ENCODE measurements around the gene ARHGEF19. TPM values are rescaled to one million over a fixed set of nuclear protein-coding genes. Genes with fewer than 3 reads are reported as not detected.

Gene ARHGEF19
- total and polyA plus RNA-seq, 2 donors from 2014 or later, result 3.5 to 8.2 TPM

DNA sequence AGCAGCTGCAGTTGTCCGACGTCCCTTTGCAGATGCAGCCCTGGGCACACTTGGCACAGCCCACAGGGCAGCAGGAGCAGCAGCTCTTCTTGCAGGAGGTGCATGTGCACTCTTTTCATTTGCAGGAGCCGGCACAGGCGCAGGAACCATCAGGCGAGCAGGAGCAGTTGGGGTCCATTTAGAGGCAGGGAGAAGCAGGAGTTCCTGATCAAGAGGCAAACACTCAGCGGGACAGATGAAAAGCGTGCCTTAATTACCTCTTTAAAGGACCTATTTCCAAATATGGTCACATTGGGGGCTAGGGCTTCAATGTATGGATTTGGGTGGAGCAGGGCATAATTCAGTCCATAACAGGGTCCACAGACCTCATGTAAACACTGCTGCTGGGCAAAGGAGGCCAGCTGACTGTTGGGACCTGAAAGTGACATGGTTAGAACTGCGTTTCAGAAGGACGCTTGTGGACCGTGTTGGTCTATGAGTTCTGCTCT lies 28.8 kb upstream of the ARHGEF19 start:
- H3K9ac ChIP-seq (ENCODE audit: low read length in 3 of 3), result no peak overlapping the region
- H3K27me3 ChIP-seq (ENCODE audit: control insufficient read depth, insufficient read depth, low read length), result no peaks in the 10 kb centered on the region
- H3K4me1 ChIP-seq (ENCODE audit: control insufficient read depth in 2 of 3, insufficient read depth in 2 of 3, low read depth in 1 of 3, low read length in 3 of 3), result peaks cover 0 to 15% (median 3%) of the 10 kb centered on the region in 3 donors
- no peak overlapping the region for H3K27ac ChIP-seq (ENCODE audit: low read depth in 2 of 2, low read length in 2 of 2)
- H3K9me3 ChIP-seq (ENCODE audit: control insufficient read depth in 2 of 3, insufficient read depth in 1 of 3, low read length in 3 of 3), result no peaks in the 10 kb centered on the region
- H3K4me3 ChIP-seq (ENCODE audit: low read length in 3 of 3), result no peak overlapping the region
- intact Hi-C loops (cut with DNase I), result loop anchor here (10.0 kb wide), 1 partner anchor 156 kb away; no protein-coding TSS in a partner anchor
- TF ChIP-seq, protein P1, sequence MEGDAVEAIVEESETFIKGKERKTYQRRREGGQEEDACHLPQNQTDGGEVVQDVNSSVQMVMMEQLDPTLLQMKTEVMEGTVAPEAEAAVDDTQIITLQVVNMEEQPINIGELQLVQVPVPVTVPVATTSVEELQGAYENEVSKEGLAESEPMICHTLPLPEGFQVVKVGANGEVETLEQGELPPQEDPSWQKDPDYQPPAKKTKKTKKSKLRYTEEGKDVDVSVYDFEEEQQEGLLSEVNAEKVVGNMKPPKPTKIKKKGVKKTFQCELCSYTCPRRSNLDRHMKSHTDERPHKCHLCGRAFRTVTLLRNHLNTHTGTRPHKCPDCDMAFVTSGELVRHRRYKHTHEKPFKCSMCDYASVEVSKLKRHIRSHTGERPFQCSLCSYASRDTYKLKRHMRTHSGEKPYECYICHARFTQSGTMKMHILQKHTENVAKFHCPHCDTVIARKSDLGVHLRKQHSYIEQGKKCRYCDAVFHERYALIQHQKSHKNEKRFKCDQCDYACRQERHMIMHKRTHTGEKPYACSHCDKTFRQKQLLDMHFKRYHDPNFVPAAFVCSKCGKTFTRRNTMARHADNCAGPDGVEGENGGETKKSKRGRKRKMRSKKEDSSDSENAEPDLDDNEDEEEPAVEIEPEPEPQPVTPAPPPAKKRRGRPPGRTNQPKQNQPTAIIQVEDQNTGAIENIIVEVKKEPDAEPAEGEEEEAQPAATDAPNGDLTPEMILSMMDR (IDR thresholded peaks at IDR 0.05; ENCODE audit: borderline replicate concordance, extremely low read depth, insufficient read depth), result no peak
- DNase-seq, result no peak
- no peaks in the 10 kb centered on the region for H3K36me3 ChIP-seq (ENCODE audit: control insufficient read depth in 2 of 3, insufficient read depth in 3 of 3, low read length in 3 of 3)
- FAIRE-seq, result no peak

DNA sequence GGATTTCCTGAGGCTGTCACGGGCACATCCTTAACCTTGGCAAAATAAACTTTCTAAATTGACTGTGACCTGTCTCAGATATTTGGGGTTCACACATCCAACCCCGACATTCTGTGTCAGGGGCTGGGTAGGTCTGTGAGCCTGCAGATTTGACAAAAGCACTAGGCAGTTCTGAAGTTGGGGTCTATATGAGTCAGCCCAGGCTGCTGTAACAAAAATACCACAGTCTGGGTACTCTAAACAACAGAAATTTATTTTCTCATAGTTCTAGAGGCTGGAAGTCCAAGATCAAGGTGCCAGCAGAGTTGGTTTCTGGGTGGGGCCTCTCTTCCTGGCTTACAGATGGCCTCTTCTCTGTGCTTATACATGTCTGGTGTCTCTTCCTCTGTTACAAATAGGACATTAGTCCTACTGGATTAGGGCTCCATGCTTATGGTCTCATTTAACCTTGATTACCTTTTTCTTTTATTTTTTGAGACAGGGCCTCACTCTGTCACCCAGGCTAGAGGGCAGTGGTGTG lies 27.6 kb upstream of the ARHGEF19 start:
- intact Hi-C loops (cut with DNase I), result loop anchor here (10.0 kb wide), 1 partner anchor 155 kb away; no protein-coding TSS in a partner anchor
- FAIRE-seq, result no peak

DNA sequence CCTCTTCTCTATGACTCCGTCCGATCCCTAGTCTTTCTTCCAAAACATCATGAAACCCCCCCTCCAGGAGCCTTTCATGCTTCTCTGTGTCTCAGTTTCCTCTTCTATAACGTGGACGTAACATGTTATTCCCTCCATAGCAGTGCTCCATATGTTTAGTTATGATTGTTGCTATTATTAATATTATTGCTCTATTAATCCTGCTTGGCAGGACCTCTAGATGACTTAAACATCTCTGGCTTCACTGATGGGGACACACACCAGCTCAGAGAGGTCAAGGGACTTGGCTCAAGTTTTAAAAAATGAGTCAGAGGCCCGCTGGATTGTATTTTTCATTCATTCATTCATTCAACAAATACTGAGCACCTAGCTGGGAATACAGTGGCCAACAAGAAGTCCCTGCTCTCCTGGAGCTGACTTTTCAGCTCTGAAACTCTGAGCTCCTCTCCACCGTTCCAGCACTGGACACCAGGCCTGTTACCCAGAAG lies 24.9 kb upstream of the ARHGEF19 start:
- DNase-seq (no peak), FAIRE-seq (no peak)
- H3K4me1 ChIP-seq (ENCODE audit: control insufficient read depth in 2 of 3, insufficient read depth in 2 of 3, low read depth in 1 of 3, low read length in 3 of 3), result peaks cover 0 to 13% (median 3%) of the 10 kb centered on the region in 3 donors
- H3K27me3 ChIP-seq (ENCODE audit: control insufficient read depth, insufficient read depth, low read length), result no peaks in the 10 kb centered on the region
- H3K27ac ChIP-seq (ENCODE audit: low read depth in 2 of 2, low read length in 2 of 2), result peak overlapping the region; percentile 70 to 77
- intact Hi-C loops (cut with DNase I), result no loop called here
- H3K4me3 ChIP-seq (ENCODE audit: low read length in 3 of 3), result peak overlapping the region; percentile 55 to 88 (median 57)
- H3K9ac ChIP-seq (ENCODE audit: low read length in 3 of 3), result peak overlapping the region; percentile 29 to 83 (median 67)
- TF ChIP-seq, protein P1 (IDR thresholded peaks at IDR 0.05; ENCODE audit: borderline replicate concordance, extremely low read depth, insufficient read depth), result no peak
- no peaks in the 10 kb centered on the region for H3K9me3 ChIP-seq (ENCODE audit: control insufficient read depth in 2 of 3, insufficient read depth in 1 of 3, low read length in 3 of 3)
- no peaks in the 10 kb centered on the region for H3K36me3 ChIP-seq (ENCODE audit: control insufficient read depth in 2 of 3, insufficient read depth in 3 of 3, low read length in 3 of 3)

More for the DNA sequence above, 27.6 kb upstream of the ARHGEF19 start:
- H3K4me3 ChIP-seq (ENCODE audit: low read length in 3 of 3), result no peak overlapping the region
- no peak overlapping the region for H3K27ac ChIP-seq (ENCODE audit: low read depth in 2 of 2, low read length in 2 of 2)
- no peaks in the 10 kb centered on the region for H3K27me3 ChIP-seq (ENCODE audit: control insufficient read depth, insufficient read depth, low read length)
- TF ChIP-seq, protein P1 (IDR thresholded peaks at IDR 0.05; ENCODE audit: borderline replicate concordance, extremely low read depth, insufficient read depth), result no peak
- H3K9ac ChIP-seq (ENCODE audit: low read length in 3 of 3), result no peak overlapping the region
- DNase-seq, result no peak
- H3K4me1 ChIP-seq (ENCODE audit: control insufficient read depth in 2 of 3, insufficient read depth in 2 of 3, low read depth in 1 of 3, low read length in 3 of 3), result peaks cover 0 to 18% (median 3%) of the 10 kb centered on the region in 3 donors
- H3K9me3 ChIP-seq (ENCODE audit: control insufficient read depth in 2 of 3, insufficient read depth in 1 of 3, low read length in 3 of 3), result no peaks in the 10 kb centered on the region
- no peaks in the 10 kb centered on the region for H3K36me3 ChIP-seq (ENCODE audit: control insufficient read depth in 2 of 3, insufficient read depth in 3 of 3, low read length in 3 of 3)

Measured in kidney (tissue), 14 donors.